ENCODE data around the gene DCANP1. TPM values are rescaled to one million over a fixed set of nuclear protein-coding genes. Genes with fewer than 3 reads are reported as not detected.

Gene DCANP1
- total RNA-seq, 1 donor from 2014 or later = not detected

DNA sequence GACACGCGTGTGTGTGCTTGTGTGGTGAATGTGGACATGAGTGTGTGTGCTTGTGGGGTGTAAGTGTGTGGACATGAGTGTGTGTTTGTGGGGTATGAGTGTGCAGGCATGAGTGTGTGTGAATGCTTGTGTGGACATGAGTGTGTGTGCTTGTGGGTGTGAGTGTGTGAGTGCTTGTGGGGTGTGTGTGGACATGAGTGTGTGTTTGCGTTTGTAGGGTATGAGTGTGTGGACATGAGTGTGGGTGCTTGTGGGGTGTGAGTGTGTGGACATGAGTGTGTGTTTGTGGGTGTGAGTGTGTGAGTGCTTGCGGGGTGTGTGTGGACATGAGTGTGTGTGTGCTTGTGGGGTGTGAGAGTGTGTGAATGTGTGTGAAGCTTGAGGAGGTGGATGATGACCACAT lies 34.8 kb upstream of the DCANP1 start:
- no peak overlapping the region for H3K4me3 ChIP-seq (ENCODE audit: low read depth, low read length)
- FAIRE-seq (no peak), DNase-seq (ENCODE audit: low read depth) (no peak)
- H3K36me3 ChIP-seq (ENCODE audit: control insufficient read depth, insufficient read depth, low read length) = no peaks in the 10 kb centered on the region
- H3K27me3 ChIP-seq (ENCODE audit: control insufficient read depth, insufficient read depth, low read length) = no peaks in the 10 kb centered on the region
- TF ChIP-seq, protein P1, sequence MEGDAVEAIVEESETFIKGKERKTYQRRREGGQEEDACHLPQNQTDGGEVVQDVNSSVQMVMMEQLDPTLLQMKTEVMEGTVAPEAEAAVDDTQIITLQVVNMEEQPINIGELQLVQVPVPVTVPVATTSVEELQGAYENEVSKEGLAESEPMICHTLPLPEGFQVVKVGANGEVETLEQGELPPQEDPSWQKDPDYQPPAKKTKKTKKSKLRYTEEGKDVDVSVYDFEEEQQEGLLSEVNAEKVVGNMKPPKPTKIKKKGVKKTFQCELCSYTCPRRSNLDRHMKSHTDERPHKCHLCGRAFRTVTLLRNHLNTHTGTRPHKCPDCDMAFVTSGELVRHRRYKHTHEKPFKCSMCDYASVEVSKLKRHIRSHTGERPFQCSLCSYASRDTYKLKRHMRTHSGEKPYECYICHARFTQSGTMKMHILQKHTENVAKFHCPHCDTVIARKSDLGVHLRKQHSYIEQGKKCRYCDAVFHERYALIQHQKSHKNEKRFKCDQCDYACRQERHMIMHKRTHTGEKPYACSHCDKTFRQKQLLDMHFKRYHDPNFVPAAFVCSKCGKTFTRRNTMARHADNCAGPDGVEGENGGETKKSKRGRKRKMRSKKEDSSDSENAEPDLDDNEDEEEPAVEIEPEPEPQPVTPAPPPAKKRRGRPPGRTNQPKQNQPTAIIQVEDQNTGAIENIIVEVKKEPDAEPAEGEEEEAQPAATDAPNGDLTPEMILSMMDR (IDR thresholded peaks at IDR 0.05; ENCODE audit: insufficient read depth, low read length, severe bottlenecking) = no peak

DNA sequence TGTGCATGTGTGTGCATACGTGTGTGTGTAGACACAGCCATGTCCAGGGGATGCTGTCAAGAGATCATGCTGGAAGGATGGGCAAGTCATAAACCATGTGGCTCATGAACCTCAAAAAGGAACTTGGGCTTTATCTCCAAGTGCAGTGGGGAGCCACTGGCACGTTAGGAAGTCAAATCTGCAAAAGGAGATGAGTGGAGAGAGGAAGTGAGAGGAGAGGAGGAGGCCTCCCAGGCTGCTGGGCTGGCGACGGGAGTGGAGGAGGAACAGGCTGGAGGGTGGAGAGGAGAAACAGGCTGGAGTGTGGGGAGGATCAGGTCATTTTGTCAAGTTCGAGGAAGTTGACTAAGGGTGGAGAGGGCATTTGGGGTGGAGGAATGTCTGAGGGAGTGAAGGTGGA lies 34.2 kb upstream of the DCANP1 start:
- Histone ChIP-seq H3K27me3 (ENCODE audit: control insufficient read depth, insufficient read depth, low read length) (no peaks in the 10 kb centered on the region), H3K4me3 (ENCODE audit: low read depth, low read length) (no peak overlapping the region), H3K36me3 (ENCODE audit: control insufficient read depth, insufficient read depth, low read length) (no peaks in the 10 kb centered on the region)
- no peak for FAIRE-seq
- DNase-seq (ENCODE audit: low read depth) = no peak
- TF ChIP-seq, protein P1 (IDR thresholded peaks at IDR 0.05; ENCODE audit: insufficient read depth, low read length, severe bottlenecking) = no peak

DNA sequence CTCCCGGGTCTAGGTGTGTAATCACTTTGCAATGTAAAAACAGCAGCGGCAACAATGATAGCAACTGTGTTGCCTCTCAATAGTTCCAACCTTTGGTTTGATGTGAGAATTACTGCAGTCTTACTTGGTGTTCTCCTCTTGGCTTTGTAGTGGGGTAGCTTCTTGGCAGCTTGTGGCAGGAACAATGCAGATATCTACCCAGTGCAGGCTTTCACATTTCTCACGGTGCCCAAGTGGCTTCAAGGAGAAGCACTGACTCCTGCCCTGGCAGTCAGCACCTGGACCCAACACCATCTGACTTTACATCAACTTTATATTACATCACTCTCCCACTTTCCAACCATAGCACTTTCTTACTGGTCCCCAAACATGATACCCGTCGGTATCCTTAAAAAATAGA lies 33.4 kb upstream of the DCANP1 start:
- Histone ChIP-seq H3K36me3 (ENCODE audit: control insufficient read depth, insufficient read depth, low read length) (no peaks in the 10 kb centered on the region), H3K4me3 (ENCODE audit: low read depth, low read length) (no peak overlapping the region), H3K27me3 (ENCODE audit: control insufficient read depth, insufficient read depth, low read length) (no peaks in the 10 kb centered on the region)
- FAIRE-seq (no peak), DNase-seq (ENCODE audit: low read depth) (no peak)
- TF ChIP-seq, protein P1 (IDR thresholded peaks at IDR 0.05; ENCODE audit: insufficient read depth, low read length, severe bottlenecking) = no peak

DNA sequence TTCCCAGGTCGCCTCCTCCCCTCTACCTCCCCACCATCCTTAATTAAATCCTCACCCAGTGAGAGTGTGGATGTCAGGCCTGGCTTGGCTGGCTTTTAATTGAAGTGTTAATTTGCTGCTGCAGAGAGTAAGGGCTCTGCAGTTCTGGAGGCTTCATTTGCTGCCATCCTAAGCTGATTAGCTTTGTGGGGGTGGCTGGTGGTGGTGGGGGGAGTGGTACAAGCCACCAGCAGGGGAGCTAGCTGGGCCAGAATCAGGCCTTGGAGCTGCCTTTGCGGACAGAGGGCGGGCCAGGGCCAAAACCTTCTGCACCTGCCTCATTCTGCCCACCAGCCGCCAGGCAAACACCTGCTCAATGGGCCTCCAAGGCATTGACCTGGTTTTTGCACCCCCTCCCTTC lies 31.8 kb upstream of the DCANP1 start:
- FAIRE-seq = no peak
- no peaks in the 10 kb centered on the region for H3K27me3 ChIP-seq (ENCODE audit: control insufficient read depth, insufficient read depth, low read length)
- TF ChIP-seq, protein P1 (IDR thresholded peaks at IDR 0.05; ENCODE audit: insufficient read depth, low read length, severe bottlenecking) = no peak

DNA sequence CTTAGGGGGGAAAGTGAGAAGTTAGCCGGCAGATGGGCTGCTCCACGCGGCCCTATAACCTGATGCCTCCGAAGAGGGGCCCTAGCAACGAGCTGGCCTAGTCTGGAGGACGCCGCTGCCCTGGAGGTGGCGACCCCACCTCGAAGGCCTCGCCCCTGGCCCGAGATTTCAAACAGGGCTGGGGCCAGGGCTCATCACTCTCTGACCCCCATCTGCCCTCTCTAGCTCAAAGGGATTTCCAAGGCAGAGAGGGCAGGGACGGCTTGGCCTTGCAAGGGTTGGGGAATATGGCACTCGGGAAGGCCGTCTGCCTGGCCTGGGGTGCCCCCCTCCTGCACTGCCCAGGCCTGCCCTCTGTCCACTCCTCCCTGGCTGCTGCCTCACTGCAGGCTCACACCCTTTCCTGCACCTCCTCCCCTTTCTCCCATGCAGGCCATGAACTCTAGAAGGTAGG lies 30.5 kb upstream of the DCANP1 start:
- no peak overlapping the region for H3K4me3 ChIP-seq (ENCODE audit: low read depth, low read length)
- no peak for FAIRE-seq
- H3K36me3 ChIP-seq (ENCODE audit: control insufficient read depth, insufficient read depth, low read length) = no peaks in the 10 kb centered on the region
- TF ChIP-seq, protein P1 (IDR thresholded peaks at IDR 0.05; ENCODE audit: insufficient read depth, low read length, severe bottlenecking) = no peak
- H3K27me3 ChIP-seq (ENCODE audit: control insufficient read depth, insufficient read depth, low read length) = no peaks in the 10 kb centered on the region
- no peak for DNase-seq (ENCODE audit: low read depth)

More for the DNA sequence above, 31.8 kb upstream of the DCANP1 start:
- Histone ChIP-seq H3K4me3 (ENCODE audit: low read depth, low read length) (no peak overlapping the region), H3K36me3 (ENCODE audit: control insufficient read depth, insufficient read depth, low read length) (no peaks in the 10 kb centered on the region)
- DNase-seq (ENCODE audit: low read depth) = no peak

Data from bronchial epithelial cell (primary cell).